Lower lobe of right lung (tissue), 2 donors: ENCODE data around the gene C10orf105. TPM values are rescaled to one million over a fixed set of nuclear protein-coding genes. Genes with fewer than 3 reads are reported as not detected.

Experiments used
- ATAC-seq, 2 donors: fragments of 200-7000 bp; cut with Tn5 transposase; one replicate each; pipeline ENCODE4 v1.9.1; 2020 to 2022; ENCODE audit warnings: mild to moderate bottlenecking in 2 of 2, moderate library complexity in 2 of 2
- DNase-seq: peaks from one replicate; pipeline ENCODE4 v3.0.0-alpha.2; 2020
- H3K27ac ChIP-seq: fragments of 200-600 bp; one replicate; pipeline ENCODE4 v1.8.0; 2022
- H3K27me3 ChIP-seq: fragments of 200-600 bp; one replicate; pipeline ENCODE4 v1.8.0; 2022; ENCODE audit warnings: low read depth
- H3K36me3 ChIP-seq: fragments of 200-600 bp; one replicate; pipeline ENCODE4 v1.8.0; 2022; ENCODE audit warnings: mild to moderate bottlenecking
- H3K4me1 ChIP-seq: fragments of 200-600 bp; one replicate; pipeline ENCODE4 v1.8.0; 2022
- H3K4me3 ChIP-seq: fragments of 200-600 bp; one replicate; pipeline ENCODE4 v1.8.0; 2022; ENCODE audit warnings: mild to moderate bottlenecking
- H3K9me3 ChIP-seq: fragments of 200-600 bp; one replicate; pipeline ENCODE4 v1.8.0; 2022
- intact Hi-C: fragments of 100-400 bp; cut with DNase I; formaldehyde crosslinking; loops from one replicate; pipeline ENCODE4 v1.11.0; 2022
- long read RNA-seq: library from polyadenylated mRNA; unstranded; transcript quantifications from one replicate; pipeline ENCODE4 v2.0.0, GENCODE V29; 2021
- total RNA-seq: library from RNA; stranded (reverse); fragmentation: NEBNext Ultra II Directional; extraction: Animal tissue kit (Norgen Biotek cat#: 25700); gene quantifications from one replicate; pipeline ENCODE4 v1.2.1, GENCODE V29; 2021
- TF ChIP-seq, protein P1 (sequence below): fragments of 200-600 bp; IDR thresholded peaks from one replicate; pipeline ENCODE4 v1.8.0; 2022; ENCODE audit warnings: antibody characterized with exemption, mild to moderate bottlenecking
- donor health status: DM: no; HTN: yes; CAD: no; lungs with severe emphysema.

Gene C10orf105, protein sequence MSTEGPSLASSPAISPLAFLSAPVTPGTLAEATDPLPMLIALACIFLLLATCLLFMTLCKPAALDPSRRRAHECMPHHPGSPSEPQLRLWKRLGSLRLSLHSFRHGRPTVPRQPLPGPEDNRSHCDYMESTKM
- 0.32 TPM for total RNA-seq
- long read RNA-seq, partial matches to known transcripts, result 0 of 1 reads
- long read RNA-seq, other reads (novel, unspliced or antisense), result 1 of 1 reads

DNA sequence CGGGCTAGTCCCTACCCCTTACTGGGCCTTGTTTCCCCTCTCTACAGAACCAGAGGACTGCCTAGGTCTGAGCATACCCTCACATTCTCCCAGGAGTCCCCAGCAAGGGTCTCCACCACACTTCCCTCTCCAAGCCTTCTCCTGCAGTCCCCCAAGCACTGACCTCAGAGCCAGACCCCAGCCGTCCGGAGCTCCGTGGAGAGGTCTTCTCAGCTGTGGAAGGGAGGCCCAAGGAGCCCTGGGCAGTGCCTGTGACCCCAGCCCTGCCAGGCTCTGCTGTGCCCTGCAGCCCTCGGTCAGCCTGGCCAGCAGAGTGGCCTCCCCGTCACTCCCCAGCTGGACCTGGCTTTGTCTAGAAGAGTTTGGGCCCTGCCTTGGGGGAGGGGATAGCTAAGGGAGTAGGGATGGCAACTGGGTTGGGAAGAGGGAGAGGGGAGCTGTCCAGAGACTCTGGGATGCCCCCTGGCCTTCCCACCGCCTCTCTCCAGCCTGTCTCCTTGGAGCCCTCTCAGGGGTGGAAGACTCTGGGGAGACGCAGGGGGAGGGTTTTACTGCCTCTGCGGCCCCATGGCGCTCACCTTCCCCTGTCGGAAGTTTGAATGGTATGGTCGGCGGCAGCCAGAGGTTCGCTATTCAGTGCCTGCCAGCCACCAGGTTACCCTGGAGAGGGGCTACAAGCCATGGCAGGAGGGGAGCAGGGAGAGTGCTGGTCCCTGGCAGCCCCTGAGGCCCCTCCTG lies at the start of gene C10orf105:
Gene C10orf105, minus strand, starts transcription at position 315 of the 738 bp plus-strand sequence. CDS start 3,441 bp downstream, outside the sequence.
- intact Hi-C loops, result no loop called here
- DNase-seq (no peak), ATAC-seq (no peak)
- Histone ChIP-seq H3K36me3 (no peaks in the 10 kb centered on the region), H3K27ac (peak within 1 kb of the TSS; percentile 71), H3K27me3 (no peaks in the 10 kb centered on the region), H3K4me3 (no peak within 1 kb of the TSS), H3K9me3 (no peaks in the 10 kb centered on the region), H3K4me1 (peaks cover 44% of the 10 kb centered on the region)
- TF ChIP-seq, protein P1, sequence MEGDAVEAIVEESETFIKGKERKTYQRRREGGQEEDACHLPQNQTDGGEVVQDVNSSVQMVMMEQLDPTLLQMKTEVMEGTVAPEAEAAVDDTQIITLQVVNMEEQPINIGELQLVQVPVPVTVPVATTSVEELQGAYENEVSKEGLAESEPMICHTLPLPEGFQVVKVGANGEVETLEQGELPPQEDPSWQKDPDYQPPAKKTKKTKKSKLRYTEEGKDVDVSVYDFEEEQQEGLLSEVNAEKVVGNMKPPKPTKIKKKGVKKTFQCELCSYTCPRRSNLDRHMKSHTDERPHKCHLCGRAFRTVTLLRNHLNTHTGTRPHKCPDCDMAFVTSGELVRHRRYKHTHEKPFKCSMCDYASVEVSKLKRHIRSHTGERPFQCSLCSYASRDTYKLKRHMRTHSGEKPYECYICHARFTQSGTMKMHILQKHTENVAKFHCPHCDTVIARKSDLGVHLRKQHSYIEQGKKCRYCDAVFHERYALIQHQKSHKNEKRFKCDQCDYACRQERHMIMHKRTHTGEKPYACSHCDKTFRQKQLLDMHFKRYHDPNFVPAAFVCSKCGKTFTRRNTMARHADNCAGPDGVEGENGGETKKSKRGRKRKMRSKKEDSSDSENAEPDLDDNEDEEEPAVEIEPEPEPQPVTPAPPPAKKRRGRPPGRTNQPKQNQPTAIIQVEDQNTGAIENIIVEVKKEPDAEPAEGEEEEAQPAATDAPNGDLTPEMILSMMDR, result no peak

DNA sequence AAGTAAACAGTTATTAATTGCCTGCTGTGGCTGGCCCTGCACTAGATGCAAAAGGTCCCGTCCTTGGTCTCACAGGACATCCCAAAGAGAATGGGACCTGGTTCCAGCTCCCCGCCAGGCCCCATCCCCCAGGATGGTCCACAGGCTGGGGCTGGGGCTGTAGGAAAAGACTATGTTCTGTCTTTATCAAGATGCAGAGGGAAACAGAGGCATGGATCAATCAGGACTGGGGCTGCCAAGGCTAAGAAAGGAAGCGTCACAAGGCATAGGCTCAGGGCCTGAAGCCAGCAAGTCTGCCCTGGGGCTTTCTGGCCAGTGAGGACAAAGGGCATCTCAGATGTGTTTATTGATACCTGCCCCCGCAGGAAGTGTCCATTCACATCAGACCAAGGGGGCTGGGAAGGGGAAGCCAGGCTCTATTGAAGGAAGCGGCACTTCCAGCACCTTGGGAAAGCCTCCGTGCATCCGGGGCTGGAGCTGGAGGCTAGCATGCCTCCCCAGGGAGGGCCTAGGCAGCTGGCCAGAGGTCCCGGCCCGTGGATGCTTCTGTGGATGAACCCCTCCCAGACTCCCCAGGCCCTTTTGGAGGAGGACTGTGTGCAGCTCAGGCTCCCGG lies 48.0 kb upstream of the C10orf105 start:
- TF ChIP-seq, protein P1, result no peak
- Histone ChIP-seq H3K9me3 (no peaks in the 10 kb centered on the region), H3K27me3 (no peaks in the 10 kb centered on the region), H3K27ac (peak overlapping the region; percentile 96), H3K36me3 (peaks cover 25% of the 10 kb centered on the region), H3K4me3 (peak overlapping the region; percentile 17), H3K4me1 (peaks cover 100% of the 10 kb centered on the region)
- intact Hi-C loops, result no loop called here
- DNase-seq, result peak; percentile 73
- peak in 1 of 2 donors; percentile 3 for ATAC-seq

DNA sequence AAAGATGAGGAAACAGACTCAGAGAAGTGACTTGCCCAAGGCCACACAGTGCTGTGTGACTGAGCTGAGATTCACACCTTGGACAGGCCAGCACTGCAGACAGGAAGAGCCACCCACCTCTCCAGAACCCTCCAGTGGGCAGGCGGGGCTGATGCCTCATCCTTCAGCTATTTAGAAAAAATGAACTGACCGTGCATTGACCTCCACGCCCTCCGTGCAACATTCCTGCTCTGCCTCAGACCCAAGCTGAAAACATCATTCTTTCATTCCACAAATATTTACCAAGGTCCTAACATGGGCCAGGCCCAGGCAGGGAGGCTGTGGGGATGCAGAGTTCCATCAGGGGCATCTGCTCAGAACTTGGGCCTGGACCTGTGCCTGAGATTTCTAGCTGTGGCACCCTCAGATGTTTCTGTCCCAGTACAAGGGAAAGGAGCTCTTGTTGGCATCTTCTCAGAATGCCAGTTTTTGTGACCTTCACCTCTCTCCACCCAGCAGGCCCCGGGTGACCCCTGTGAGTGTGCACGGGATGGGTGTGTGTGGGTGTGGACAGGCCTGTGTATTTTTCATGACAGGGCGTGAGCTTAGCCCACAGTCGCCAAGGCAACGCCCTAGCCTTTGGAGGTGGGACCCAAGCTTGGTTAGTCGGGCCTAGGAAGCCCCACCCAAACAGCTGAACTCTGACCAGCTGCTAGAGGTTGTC lies 47.3 kb upstream of the C10orf105 start:
- TF ChIP-seq, protein P1, result no peak
- Histone ChIP-seq H3K36me3 (peaks cover 31% of the 10 kb centered on the region), H3K27ac (peak overlapping the region; percentile 96), H3K4me3 (peak overlapping the region; percentile 17), H3K9me3 (no peaks in the 10 kb centered on the region), H3K27me3 (no peaks in the 10 kb centered on the region), H3K4me1 (peaks cover 100% of the 10 kb centered on the region)
- intact Hi-C loops, result no loop called here
- ATAC-seq (peak; percentile 80 to 83), DNase-seq (peak; percentile 87)

DNA sequence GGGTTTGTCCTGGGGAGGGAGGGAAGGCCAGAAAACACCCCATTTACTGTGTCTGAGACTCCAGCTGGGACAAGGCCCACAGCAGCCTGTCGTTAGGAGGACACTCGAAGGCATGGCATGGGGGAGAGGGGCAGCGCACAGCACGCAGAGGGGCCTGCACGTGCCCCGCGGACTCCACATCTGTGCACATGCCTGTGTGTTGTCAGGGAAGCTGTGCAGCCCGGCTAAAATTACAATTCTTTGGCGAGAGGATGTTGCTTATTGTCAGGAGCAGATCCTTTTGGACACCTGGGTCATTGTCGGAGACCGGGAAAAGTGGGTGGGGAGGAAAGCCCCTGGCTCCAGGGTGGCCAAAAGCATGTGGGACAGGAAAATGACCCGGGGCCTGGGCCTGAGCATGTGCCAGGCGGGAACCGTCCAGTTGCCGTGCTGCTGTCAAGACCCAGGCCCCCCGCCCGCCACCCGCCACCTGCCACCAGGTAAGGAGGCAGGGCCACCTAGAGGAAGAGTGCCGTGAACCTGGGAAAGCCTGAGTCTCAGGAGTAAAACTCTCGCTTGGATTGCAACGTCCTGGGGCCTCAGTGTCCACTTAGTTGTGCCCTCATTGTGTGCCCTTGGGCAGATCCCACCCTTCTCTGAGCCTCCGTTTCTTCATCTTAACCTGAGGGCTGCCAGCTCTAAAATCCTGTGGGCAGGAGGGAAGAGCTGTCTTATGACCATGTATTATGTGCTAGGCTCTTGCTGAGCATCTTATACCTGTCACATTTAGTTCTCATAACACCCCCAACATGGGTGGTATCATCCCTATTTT lies 46.5 kb upstream of the C10orf105 start:
- no peak overlapping the region for H3K4me3 ChIP-seq
- no peaks in the 10 kb centered on the region for H3K9me3 ChIP-seq
- ATAC-seq (no peak), DNase-seq (no peak)
- no peaks in the 10 kb centered on the region for H3K27me3 ChIP-seq
- peaks cover 39% of the 10 kb centered on the region for H3K36me3 ChIP-seq
- peak overlapping the region; percentile 96 for H3K27ac ChIP-seq
- H3K4me1 ChIP-seq, result peaks cover 98% of the 10 kb centered on the region
- TF ChIP-seq, protein P1, result no peak
- intact Hi-C loops, result no loop called here
